Adrenal gland (tissue), 5 donors: ENCODE measurements around the gene SPG7.

Experiments used
- CTCF ChIP-seq, 6 experiments: fragments of 450-650 bp in 4 of 6; fragments of 200-600 bp in 2 of 6; sonication (generic) in 1 of 6; IDR thresholded peaks; 1 replicate in 5 of 6; 2 replicates in 1 of 6; pipeline versions ENCODE4 v1.5.1 to v1.8.0; 2016 to 2021; ENCODE audit warnings: antibody characterized with exemption in 6 of 6, mild to moderate bottlenecking in 2 of 6, moderate library complexity in 1 of 6
- POLR2A ChIP-seq, 2 donors: fragments of 450-650 bp; IDR thresholded peaks; one replicate each; pipeline ENCODE4 v1.6.1; 2017; ENCODE audit warnings: antibody characterized with exemption in 2 of 2, mild to moderate bottlenecking in 2 of 2, moderate library complexity in 1 of 2
- donor health status: DM: no; HTN: no; CAD: no.

GRCh38 chr16:89553733-89554132 lies 45.5 kb downstream of the SPG7 start:
- TF ChIP-seq CTCF (IDR thresholded peaks at IDR 0.05) (no peak), POLR2A (IDR thresholded peaks at IDR 0.05) (no peak)
